NB4 (cell line): ENCODE data around the gene EFNB1.

Source experiments
- MYC ChIP-seq: IDR thresholded peaks from 2 replicates; pipeline ENCODE4 v1.6.1; 2011; ENCODE audit warnings: low read depth, low read length
- POLR2A ChIP-seq: IDR thresholded peaks from 2 replicates; pipeline ENCODE4 v1.6.1; 2011; ENCODE audit warnings: mild to moderate bottlenecking; ENCODE audit not compliant: insufficient read length; ENCODE audit errors: extremely low read depth
- TF ChIP-seq, protein P1 (sequence below): IDR thresholded peaks from one replicate; pipeline ENCODE4 v1.5.1; 2012; ENCODE audit warnings: low read depth, low read length
- TF ChIP-seq, protein P2 (sequence below): IDR thresholded peaks from 2 replicates; pipeline ENCODE4 v1.6.1; 2011; ENCODE audit warnings: low read depth, low read length

DNA sequence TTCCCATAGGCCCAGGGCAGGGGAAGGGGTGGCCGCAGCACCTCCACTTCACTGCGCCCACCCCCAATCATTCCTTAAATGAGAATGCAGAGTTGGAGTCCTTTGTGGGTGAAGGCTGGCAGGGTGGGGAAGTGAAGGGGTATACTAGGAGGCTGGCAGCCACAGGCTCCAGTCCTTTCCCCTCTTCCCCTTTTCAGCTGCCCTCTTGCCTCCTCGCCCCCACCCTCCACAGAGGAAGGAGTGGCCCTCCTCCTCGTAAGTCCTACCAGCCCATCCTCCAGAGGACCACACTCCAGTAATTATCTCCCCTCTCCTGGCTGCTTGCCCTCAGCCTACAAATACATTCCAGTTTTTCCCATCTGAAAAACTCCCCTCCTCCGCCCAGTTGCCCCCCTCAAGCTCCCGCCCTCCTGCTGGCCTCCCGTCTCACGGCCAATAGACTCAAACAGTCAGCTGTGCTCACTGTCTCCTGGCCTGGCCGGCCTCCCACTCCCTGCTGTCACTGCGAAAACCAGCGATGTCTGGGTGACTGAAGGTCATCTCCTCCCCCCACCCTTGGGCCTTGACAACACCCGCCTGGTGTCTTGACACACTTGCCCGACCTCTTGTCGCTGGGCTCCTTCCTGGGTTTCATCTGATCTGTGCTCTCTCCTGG lies 38.8 kb downstream of the EFNB1 start:
- TF ChIP-seq, protein P1, sequence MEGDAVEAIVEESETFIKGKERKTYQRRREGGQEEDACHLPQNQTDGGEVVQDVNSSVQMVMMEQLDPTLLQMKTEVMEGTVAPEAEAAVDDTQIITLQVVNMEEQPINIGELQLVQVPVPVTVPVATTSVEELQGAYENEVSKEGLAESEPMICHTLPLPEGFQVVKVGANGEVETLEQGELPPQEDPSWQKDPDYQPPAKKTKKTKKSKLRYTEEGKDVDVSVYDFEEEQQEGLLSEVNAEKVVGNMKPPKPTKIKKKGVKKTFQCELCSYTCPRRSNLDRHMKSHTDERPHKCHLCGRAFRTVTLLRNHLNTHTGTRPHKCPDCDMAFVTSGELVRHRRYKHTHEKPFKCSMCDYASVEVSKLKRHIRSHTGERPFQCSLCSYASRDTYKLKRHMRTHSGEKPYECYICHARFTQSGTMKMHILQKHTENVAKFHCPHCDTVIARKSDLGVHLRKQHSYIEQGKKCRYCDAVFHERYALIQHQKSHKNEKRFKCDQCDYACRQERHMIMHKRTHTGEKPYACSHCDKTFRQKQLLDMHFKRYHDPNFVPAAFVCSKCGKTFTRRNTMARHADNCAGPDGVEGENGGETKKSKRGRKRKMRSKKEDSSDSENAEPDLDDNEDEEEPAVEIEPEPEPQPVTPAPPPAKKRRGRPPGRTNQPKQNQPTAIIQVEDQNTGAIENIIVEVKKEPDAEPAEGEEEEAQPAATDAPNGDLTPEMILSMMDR: no peak
- TF ChIP-seq POLR2A (no peak), MYC (no peak)
- TF ChIP-seq, protein P2, sequence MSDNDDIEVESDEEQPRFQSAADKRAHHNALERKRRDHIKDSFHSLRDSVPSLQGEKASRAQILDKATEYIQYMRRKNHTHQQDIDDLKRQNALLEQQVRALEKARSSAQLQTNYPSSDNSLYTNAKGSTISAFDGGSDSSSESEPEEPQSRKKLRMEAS: no peak
